Erythroblast (primary cell): ENCODE results near the gene WIPF1.

Experiments used
- GATA1 ChIP-seq: IDR thresholded peaks from 2 replicates; pipeline ENCODE4 v1.6.1; 2011; ENCODE audit warnings: low read depth, mild to moderate bottlenecking, control low read depth, low read length, moderate library complexity
- POLR2A ChIP-seq: IDR thresholded peaks from 2 replicates; pipeline ENCODE4 v1.6.1; 2011; ENCODE audit warnings: mild to moderate bottlenecking, low read length

DNA sequence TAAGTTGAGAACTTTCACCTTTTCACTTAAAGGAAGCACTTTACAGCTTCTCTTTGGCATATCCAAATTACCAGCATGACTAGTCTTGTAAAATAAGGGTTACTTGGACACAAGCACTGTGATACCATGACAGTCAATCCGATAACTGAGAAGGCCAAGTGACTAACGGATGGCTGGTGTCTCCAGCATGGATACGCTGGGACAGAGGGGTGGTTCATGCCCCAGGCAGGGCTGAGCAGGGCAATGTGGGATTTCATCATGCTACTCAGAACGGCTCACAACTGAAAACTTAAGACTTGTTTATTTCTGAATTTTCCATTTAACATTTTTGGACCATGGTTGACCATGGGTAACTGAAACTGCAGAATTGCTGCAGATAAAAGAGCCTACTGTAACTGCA is 67.7 kb downstream of the WIPF1 start:
- TF ChIP-seq POLR2A: no peak
- TF ChIP-seq GATA1: no peak
